HCT116 (cell line): ENCODE measurements around the gene METTL27. TPM values are rescaled to one million over a fixed set of nuclear protein-coding genes. Genes with fewer than 3 reads are reported as not detected.

Source experiments
- ATAC-seq: fragments of 200-7000 bp; cut with Tn5 transposase; 2 replicates; pipeline ENCODE4 v1.9.1; 2020; ENCODE audit warnings: mild to moderate bottlenecking, moderate library complexity
- BruUV-seq: library from RNA; stranded (reverse); fragments of 400-500 nt; replicated peaks from 2 replicates; lab custom pipeline; 2021; lab: Mats Ljungman, UMichigan
- CTCF ChIA-PET: fragments of 300-600 bp; sonication (Branson Sonifier 250); formaldehyde crosslinking; loops from one replicate; lab custom pipeline; 2021; ENCODE audit warnings: antibody characterized with exemption; lab: Charles Lee
- POLR2A ChIA-PET: fragments of 300-600, 350-600 bp; sonication (Branson Sonifier 250); formaldehyde crosslinking; loops from one replicate; lab custom pipeline; 2021; ENCODE audit warnings: antibody characterized with exemption; lab: Charles Lee
- RAD21 ChIA-PET, 2 experiments: fragments of 300-600 bp; sonication (Branson Sonifier 250); formaldehyde crosslinking; loops; one replicate each; lab custom pipeline; 2023; ENCODE audit warnings: low total read pairs in 2 of 2; ENCODE audit not compliant: uncharacterized antibody in 2 of 2, unreplicated experiment in 2 of 2, low non-redundant PET in 1 of 2; lab: Charles Lee
- DNase-seq: peaks from one replicate; pipeline ENCODE4 v3.0.0-alpha.2; 2010; ENCODE audit warnings: low read depth, low spot score
- H2AFZ ChIP-seq: fragments of 200-600 bp; shearing (Covaris generic), sonication (generic); 2 replicates; pipeline ENCODE4 v1.6.1; 2017; ENCODE audit warnings: low read depth, mixed run types, mixed read lengths, antibody characterized with exemption, low read length; ENCODE audit not compliant: poor library complexity, severe bottlenecking
- H3K27ac ChIP-seq: 2 replicates; pipeline ENCODE4 v1.5.1; 2012; ENCODE audit warnings: low read depth, low read length
- H3K27me3 ChIP-seq: fragments of 200-600 bp; sonication (generic); 2 replicates; pipeline ENCODE4 v1.6.1; 2016; ENCODE audit warnings: mixed run types, low read length, mixed read lengths; ENCODE audit not compliant: insufficient read depth
- H3K36me3 ChIP-seq, 2 experiments: fragments of 200-500 bp in 1 of 2; fragments of 200-600 bp in 1 of 2; sonication (Bioruptor generic) in 1 of 2; sonication (generic) in 1 of 2; 2 replicates each; pipeline versions ENCODE4 v1.5.1 to v1.6.1; 2014 to 2016; ENCODE audit warnings: low read length in 2 of 2, inconsistent platforms in 1 of 2, mixed read lengths in 1 of 2, mixed run types in 1 of 2; ENCODE audit not compliant: insufficient read depth in 2 of 2, control insufficient read depth in 1 of 2
- H3K4me1 ChIP-seq, 2 experiments: fragments of 200-600 bp in 1 of 2; sonication (generic) in 1 of 2; 2 replicates each; pipeline versions ENCODE4 v1.5.1 to v1.6.1; 2012 to 2017; ENCODE audit warnings: low read length in 2 of 2, inconsistent platforms in 1 of 2, mild to moderate bottlenecking in 1 of 2, mixed read lengths in 1 of 2, mixed run types in 1 of 2, moderate library complexity in 1 of 2; ENCODE audit not compliant: insufficient read depth in 2 of 2, control insufficient read depth in 1 of 2
- H3K4me2 ChIP-seq: fragments of 200-600 bp; sonication (generic); 2 replicates; pipeline ENCODE4 v1.6.1; 2017; ENCODE audit warnings: mixed run types, low read length, mixed read lengths
- H3K4me3 ChIP-seq, 2 experiments: fragments of 200-600 bp in 1 of 2; sonication (generic) in 1 of 2; replicated peaks in 1 of 2; 2 replicates each; pipeline ENCODE4 v1.5.1; 2011 to 2016; ENCODE audit warnings: low read length in 2 of 2, control low read depth in 1 of 2, low read depth in 1 of 2, mild to moderate bottlenecking in 1 of 2, mixed read lengths in 1 of 2, mixed run types in 1 of 2
- H3K79me2 ChIP-seq: fragments of 200-600 bp; sonication (generic); 2 replicates; pipeline ENCODE4 v1.6.1; 2017; ENCODE audit warnings: mild to moderate bottlenecking, mixed run types, low read length, moderate library complexity, mixed read lengths; ENCODE audit not compliant: insufficient read depth
- H3K9ac ChIP-seq: fragments of 200-600 bp; sonication (generic); 2 replicates; pipeline ENCODE4 v1.6.1; 2016; ENCODE audit warnings: low read length, mixed read lengths
- H3K9me2 ChIP-seq: fragments of 200-600 bp; sonication (generic), shearing (Covaris generic); 2 replicates; pipeline ENCODE4 v1.6.1; 2017; ENCODE audit warnings: mixed run types, mild to moderate bottlenecking, moderate library complexity; ENCODE audit not compliant: insufficient read depth
- H3K9me3 ChIP-seq, 2 experiments: fragments of 200-500 bp in 1 of 2; fragments of 200-600 bp in 1 of 2; sonication (Bioruptor generic) in 1 of 2; sonication (generic) in 1 of 2; 2 replicates each; pipeline ENCODE4 v1.6.1; 2014 to 2017; ENCODE audit warnings: low read length in 2 of 2, mixed read lengths in 2 of 2, inconsistent platforms in 1 of 2, low read depth in 1 of 2, mild to moderate bottlenecking in 1 of 2, mixed run types in 1 of 2, moderate library complexity in 1 of 2; ENCODE audit not compliant: control insufficient read depth in 1 of 2, insufficient read depth in 1 of 2
- H4K20me1 ChIP-seq: fragments of 200-600 bp; sonication (generic), shearing (Covaris generic); 2 replicates; pipeline ENCODE4 v1.6.1; 2017; ENCODE audit warnings: mixed run types, mild to moderate bottlenecking, moderate library complexity; ENCODE audit not compliant: insufficient read depth
- ATF3 ChIP-seq: IDR thresholded peaks from 2 replicates; pipeline ENCODE4 v1.6.1; 2012
- CBX3 ChIP-seq: IDR thresholded peaks from 2 replicates; pipeline ENCODE4 v1.6.1; 2012; ENCODE audit warnings: low read depth
- CTCF ChIP-seq, 3 experiments: fragments of 200-600 bp in 1 of 3; sonication (generic) in 1 of 3; IDR thresholded peaks in 2 of 3; conservative IDR thresholded peaks in 1 of 3; 2 replicates each; pipeline ENCODE4 v1.5.1; 2012 to 2017; ENCODE audit warnings: low read depth in 2 of 3, low read length in 2 of 3, antibody characterized with exemption in 1 of 3, borderline replicate concordance in 1 of 3, control low read depth in 1 of 3, mild to moderate bottlenecking in 1 of 3, mixed read lengths in 1 of 3, mixed run types in 1 of 3, moderate library complexity in 1 of 3; ENCODE audit not compliant: insufficient read depth in 1 of 3
- EGR1 ChIP-seq: IDR thresholded peaks from 2 replicates; pipeline ENCODE4 v1.6.1; 2012; ENCODE audit warnings: low read depth
- ELF1 ChIP-seq: IDR thresholded peaks from 2 replicates; pipeline ENCODE4 v1.6.1; 2012; ENCODE audit warnings: low read depth, borderline replicate concordance
- EZH2 ChIP-seq: fragments of 200-600 bp; sonication (generic); IDR thresholded peaks from 2 replicates; pipeline ENCODE4 v1.6.1; 2017; ENCODE audit warnings: antibody characterized with exemption, mixed run types
- EZH2phosphoT487 ChIP-seq: fragments of 200-600 bp; IDR thresholded peaks from 2 replicates; pipeline ENCODE4 v1.6.1; 2018; ENCODE audit warnings: antibody characterized with exemption, borderline replicate concordance
- FOSL1 ChIP-seq: IDR thresholded peaks from 2 replicates; pipeline ENCODE4 v1.6.1; 2012; ENCODE audit warnings: low read depth
- JUND ChIP-seq: IDR thresholded peaks from 2 replicates; pipeline ENCODE4 v1.6.1; 2012
- POLR2A ChIP-seq: IDR thresholded peaks from 2 replicates; pipeline ENCODE4 v1.7.0; 2011; ENCODE audit warnings: borderline replicate concordance; ENCODE audit not compliant: insufficient read depth, insufficient read length; ENCODE audit errors: extremely low read depth
- RAD21 ChIP-seq: IDR thresholded peaks from 2 replicates; pipeline ENCODE4 v1.6.1; 2012; ENCODE audit warnings: low read depth, mild to moderate bottlenecking
- REST ChIP-seq: IDR thresholded peaks from 2 replicates; pipeline ENCODE4 v1.6.1; 2012; ENCODE audit warnings: low read depth
- SIN3A ChIP-seq: IDR thresholded peaks from 2 replicates; pipeline ENCODE4 v1.6.1; 2012; ENCODE audit warnings: low read depth
- SP1 ChIP-seq: IDR thresholded peaks from 2 replicates; pipeline ENCODE4 v1.6.1; 2012; ENCODE audit warnings: low read depth
- SRF ChIP-seq: IDR thresholded peaks from 2 replicates; pipeline ENCODE4 v1.6.1; 2012; ENCODE audit warnings: low read depth
- TCF7L2 ChIP-seq: IDR thresholded peaks from 2 replicates; pipeline ENCODE4 v1.7.0; 2011; ENCODE audit warnings: borderline replicate concordance, inconsistent platforms; ENCODE audit not compliant: insufficient read depth, insufficient read length; ENCODE audit errors: extremely low read depth
- YY1 ChIP-seq: IDR thresholded peaks from 2 replicates; pipeline ENCODE4 v1.6.1; 2011; ENCODE audit warnings: low read length, low read depth, moderate library complexity, mild to moderate bottlenecking; ENCODE audit not compliant: insufficient replicate concordance; ENCODE audit errors: extremely low read depth
- ZBTB33 ChIP-seq: IDR thresholded peaks from 2 replicates; pipeline ENCODE4 v1.6.1; 2011; ENCODE audit warnings: mild to moderate bottlenecking, low read length, moderate library complexity; ENCODE audit not compliant: insufficient replicate concordance; ENCODE audit errors: extremely low read depth
- ZFX ChIP-seq: fragments of 450-650 bp; IDR thresholded peaks from 2 replicates; pipeline ENCODE4 v1.6.1; 2017
- ZNF274 ChIP-seq: fragments of 200-500 bp; sonication (Bioruptor generic); IDR thresholded peaks from 2 replicates; pipeline ENCODE4 v1.6.1; 2014; ENCODE audit warnings: mild to moderate bottlenecking, low read depth, low read length, inconsistent platforms
- intact Hi-C: fragments of 100-400 bp; cut with micrococcal nuclease; formaldehyde crosslinking; loops from 2 replicates; pipeline ENCODE4 v1.10.0; 2022
- total RNA-seq: library from RNA; stranded (reverse); gene quantifications from one replicate; pipeline ENCODE4 v1.2.1, GENCODE V29; 2021; ENCODE audit not compliant: unreplicated experiment

Gene METTL27
- total RNA-seq, 1 experiment from 2014 or later = 30.4 TPM

GRCh38 chr7:73789051-73789450, 53.3 kb downstream of the METTL27 start:
- Histone ChIP-seq H2AFZ (no peak overlapping the region), H3K27ac (no peak overlapping the region), H3K9ac (no peak overlapping the region), H3K27me3 (no peaks in the 10 kb centered on the region), H4K20me1 (no peaks in the 10 kb centered on the region), H3K4me1 (peaks cover 9 to 24% of the 10 kb centered on the region in 2 experiments; a peak in 3 of 4 replicates), H3K4me2 (no peak overlapping the region), H3K79me2 (no peaks in the 10 kb centered on the region), H3K9me2 (no peaks in the 10 kb centered on the region), H3K36me3 (no peaks in the 10 kb centered on the region), H3K9me3 (no peaks in the 10 kb centered on the region), H3K4me3 (no peak overlapping the region)
- DNase-seq = no peak
- ChIA-PET CTCF (no interaction called here), POLR2A (interaction anchor here (0.7 kb wide), 1 partner anchor 11 kb away, joined by 3 read pairs; no protein-coding TSS in a partner anchor), RAD21 (interaction anchor here (0.6 to 0.9 kb wide), 2 partner anchors 20 to 22 kb away, joined by 3 to 5 read pairs; no protein-coding TSS in a partner anchor)
- BruUV-seq = no TSS peak
- no peak for ATAC-seq
- TF ChIP-seq ZFX (no peak), JUND (no peak), REST (no peak), SP1 (no peak), ZNF274 (no peak), TCF7L2 (no peak), SIN3A (no peak), YY1 (no peak), ATF3 (no peak), CBX3 (no peak), EGR1 (no peak), ZBTB33 (no peak), EZH2 (no peak), FOSL1 (no peak), POLR2A (no peak), SRF (no peak), EZH2phosphoT487 (no peak), CTCF (IDR thresholded peaks at IDR 0.05 in 2 of 3, conservative IDR thresholded peaks at IDR 0.05 in 1 of 3; ENCODE audit: borderline replicate concordance in 1 of 3, insufficient read depth in 1 of 3, low read depth in 2 of 3, low read length in 2 of 3) (no peak), RAD21 (no peak), ELF1 (no peak)
- intact Hi-C loops = no loop called here
